IMR-90 (cell line): ENCODE data around the gene BDKRB1.

ENCODE experiments used
- CEBPB ChIP-seq: IDR thresholded peaks from 2 replicates; pipeline ENCODE4 v1.6.1; 2012; ENCODE audit warnings: low read depth, low read length, improper control_type of control experiment
- CTCF ChIP-seq: conservative IDR thresholded peaks from 2 replicates; pipeline ENCODE4 v1.5.1; 2012; ENCODE audit warnings: mild to moderate bottlenecking, low read depth, low read length, improper control_type of control experiment
- ELK1 ChIP-seq: fragments of 150-350 bp; IDR thresholded peaks from 2 replicates; pipeline ENCODE4 v1.6.1; 2016; ENCODE audit warnings: low read depth, mild to moderate bottlenecking, low read length, moderate library complexity, borderline replicate concordance
- MAZ ChIP-seq: IDR thresholded peaks from 2 replicates; pipeline ENCODE4 v1.6.1; 2012; ENCODE audit warnings: low read depth, mild to moderate bottlenecking, low read length, improper control_type of control experiment, moderate library complexity, borderline replicate concordance
- NFE2L2 ChIP-seq: fragments of 150-350 bp; IDR thresholded peaks from 2 replicates; pipeline ENCODE4 v1.6.1; 2016; ENCODE audit warnings: low read depth, mild to moderate bottlenecking, low read length
- POLR2A ChIP-seq: IDR thresholded peaks from 2 replicates; pipeline ENCODE4 v1.6.1; 2012; ENCODE audit warnings: mild to moderate bottlenecking, low read depth, low read length
- RAD21 ChIP-seq: IDR thresholded peaks from 2 replicates; pipeline ENCODE4 v1.6.1; 2012; ENCODE audit warnings: low read length, improper control_type of control experiment
- RCOR1 ChIP-seq: IDR thresholded peaks from 2 replicates; pipeline ENCODE4 v1.6.1; 2012; ENCODE audit warnings: mild to moderate bottlenecking, low read length, improper control_type of control experiment; ENCODE audit not compliant: insufficient replicate concordance

GRCh38 chr14:96284430-96284829, 28.4 kb downstream of the BDKRB1 start:
- no peak for TF ChIP-seq CTCF
- TF ChIP-seq RCOR1: no peak
- no peak for TF ChIP-seq RAD21
- no peak for TF ChIP-seq POLR2A
- TF ChIP-seq MAZ: no peak
- TF ChIP-seq CEBPB: no peak
- no peak for TF ChIP-seq NFE2L2
- TF ChIP-seq ELK1: no peak
